Trophoblast cell (in vitro differentiated cells and primary cell): ENCODE results near the gene FBN3.
A peak's percentile ranks its signal among the peaks of the same experiment; 100 is the strongest.

Experiments used
- DNase-seq, 2 donors: peaks; one replicate each; pipeline ENCODE4 v3.0.0-alpha.2; 2016
- H2AFZ ChIP-seq: 2 replicates; pipeline ENCODE4 v1.6.1; 2013; ENCODE audit warnings: low read length, moderate library complexity, mild to moderate bottlenecking; ENCODE audit not compliant: insufficient read depth, poor library complexity
- H2AK5ac ChIP-seq: 2 replicates; pipeline ENCODE4 v1.6.1; 2013; ENCODE audit warnings: mild to moderate bottlenecking, low read length
- H2BK120ac ChIP-seq: 2 replicates; pipeline ENCODE4 v1.6.1; 2013; ENCODE audit warnings: low read length, mild to moderate bottlenecking, moderate library complexity; ENCODE audit not compliant: insufficient read depth, poor library complexity
- H2BK12ac ChIP-seq: 2 replicates; pipeline ENCODE4 v1.6.1; 2013; ENCODE audit warnings: mild to moderate bottlenecking, low read length, moderate library complexity
- H2BK5ac ChIP-seq: 2 replicates; pipeline ENCODE4 v1.6.1; 2013; ENCODE audit warnings: low read length, low read depth, moderate library complexity, mild to moderate bottlenecking; ENCODE audit not compliant: poor library complexity
- H3K14ac ChIP-seq: 2 replicates; pipeline ENCODE4 v1.6.1; 2013; ENCODE audit warnings: mild to moderate bottlenecking, low read length
- H3K18ac ChIP-seq: 2 replicates; pipeline ENCODE4 v1.6.1; 2013; ENCODE audit warnings: mild to moderate bottlenecking, low read length
- H3K23ac ChIP-seq: 2 replicates; pipeline ENCODE4 v1.6.1; 2013; ENCODE audit warnings: low read length
- H3K27ac ChIP-seq: 2 replicates; pipeline ENCODE4 v1.5.1; 2013; ENCODE audit warnings: low read depth, mild to moderate bottlenecking, inconsistent platforms, low read length, moderate library complexity
- H3K27me3 ChIP-seq: 2 replicates; pipeline ENCODE4 v1.6.1; 2013; ENCODE audit warnings: inconsistent platforms, mild to moderate bottlenecking, low read length, moderate library complexity; ENCODE audit not compliant: insufficient read depth
- H3K36me3 ChIP-seq, 2 experiments: 1 replicate in 1 of 2; 2 replicates in 1 of 2; pipeline ENCODE4 v1.6.1; 2013; ENCODE audit warnings: low read length in 2 of 2, mild to moderate bottlenecking in 2 of 2, moderate library complexity in 1 of 2; ENCODE audit not compliant: insufficient read depth in 2 of 2, control insufficient read depth in 1 of 2
- H3K4ac ChIP-seq: 2 replicates; pipeline ENCODE4 v1.6.1; 2013; ENCODE audit warnings: low read depth, mild to moderate bottlenecking, low read length, moderate library complexity
- H3K4me1 ChIP-seq, 2 experiments: 1 replicate in 1 of 2; 2 replicates in 1 of 2; pipeline ENCODE4 v1.6.1; 2013; ENCODE audit warnings: low read length in 2 of 2, mild to moderate bottlenecking in 2 of 2, moderate library complexity in 1 of 2; ENCODE audit not compliant: insufficient read depth in 2 of 2, control insufficient read depth in 1 of 2
- H3K4me2 ChIP-seq: 2 replicates; pipeline ENCODE4 v1.6.1; 2013; ENCODE audit warnings: inconsistent platforms, mild to moderate bottlenecking, low read length, moderate library complexity
- H3K4me3 ChIP-seq: 2 replicates; pipeline ENCODE4 v1.5.1; 2013; ENCODE audit warnings: mild to moderate bottlenecking, low read depth, low read length, inconsistent platforms
- H3K79me1 ChIP-seq: one replicate; pipeline ENCODE4 v1.6.1; 2013; ENCODE audit warnings: low read length
- H3K79me2 ChIP-seq: 2 replicates; pipeline ENCODE4 v1.6.1; 2013; ENCODE audit warnings: low read length, mild to moderate bottlenecking; ENCODE audit not compliant: control insufficient read depth, insufficient read depth, poor library complexity
- H3K9ac ChIP-seq: 2 replicates; pipeline ENCODE4 v1.6.1; 2013; ENCODE audit warnings: mild to moderate bottlenecking, low read length
- H3K9me3 ChIP-seq: 2 replicates; pipeline ENCODE4 v1.6.1; 2013; ENCODE audit warnings: low read depth, mild to moderate bottlenecking, control low read depth, inconsistent platforms, low read length; ENCODE audit not compliant: insufficient read depth
- H4K12ac ChIP-seq: 2 replicates; pipeline ENCODE4 v1.6.1; 2013; ENCODE audit warnings: low read depth, mild to moderate bottlenecking, low read length, moderate library complexity
- H4K8ac ChIP-seq: 2 replicates; pipeline ENCODE4 v1.6.1; 2013; ENCODE audit warnings: low read depth, mild to moderate bottlenecking, low read length, moderate library complexity
- H4K91ac ChIP-seq: one replicate; pipeline ENCODE4 v1.6.1; 2013; ENCODE audit warnings: low read depth, mild to moderate bottlenecking, low read length, moderate library complexity
- WGBS: extraction: QIAGEN DNeasy Blood & Tissue Kit; methylation state at CpG from one replicate; pipeline ENCODE4 v1.1.7; 2013; ENCODE audit warnings: missing lambda C conversion rate; ENCODE audit not compliant: insufficient read length, insufficient coverage; ENCODE audit errors: extremely low coverage; 5-methylcytosine and 5-hydroxymethylcytosine counted together

The FBN3 gene

DNA sequence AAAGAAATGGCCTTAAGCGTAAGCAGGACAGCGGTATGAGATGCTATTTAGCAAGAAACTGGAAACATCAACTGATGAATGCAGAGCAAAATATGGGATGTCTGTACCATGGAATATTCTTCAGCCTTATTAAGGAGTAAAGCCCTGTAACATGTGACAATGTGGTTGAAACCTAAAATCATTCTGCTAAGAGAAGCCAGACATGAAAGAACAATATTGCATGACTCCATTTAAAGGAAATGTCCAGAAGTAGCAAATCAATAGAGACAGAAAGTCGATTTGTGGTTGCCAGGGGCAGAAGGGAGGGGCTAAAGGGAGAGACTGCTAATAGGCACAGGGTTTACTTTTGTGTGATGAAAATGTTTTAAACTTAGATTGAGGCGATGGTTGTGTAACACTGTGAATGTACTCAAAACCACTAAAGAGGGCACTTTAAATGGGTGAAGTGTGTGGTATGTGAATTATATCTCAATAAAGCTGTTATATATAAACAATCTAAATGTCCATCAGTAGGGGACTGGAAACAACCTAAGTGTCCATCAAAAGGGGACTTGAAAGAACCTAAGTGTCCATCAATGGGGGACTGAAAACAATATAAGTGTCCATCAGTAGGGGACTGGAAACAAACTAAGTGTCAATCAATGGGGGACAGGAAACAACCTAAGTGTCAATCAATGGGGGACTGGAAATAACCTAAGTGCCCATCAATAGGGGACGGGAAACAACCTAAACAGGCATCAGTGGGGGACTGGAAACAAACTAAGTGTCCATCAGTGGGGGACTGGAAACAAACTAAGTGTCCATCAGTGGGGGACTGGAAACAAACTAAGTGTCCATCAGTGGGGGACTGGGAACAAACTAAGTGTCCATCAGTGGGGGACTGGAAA lies 51.5 kb downstream of the FBN3 start:
- no peak overlapping the region for H4K12ac ChIP-seq
- no peak overlapping the region for H2AK5ac ChIP-seq
- no peak overlapping the region for H3K9ac ChIP-seq
- no peak overlapping the region for H4K8ac ChIP-seq
- H3K14ac ChIP-seq, result no peak overlapping the region
- H2BK5ac ChIP-seq, result no peak overlapping the region
- no peak overlapping the region for H3K4ac ChIP-seq
- H2BK120ac ChIP-seq, result no peak overlapping the region
- H3K4me2 ChIP-seq, result no peak overlapping the region
- no peak overlapping the region for H2BK12ac ChIP-seq
- H3K27ac ChIP-seq, result no peak overlapping the region
- H3K27me3 ChIP-seq, result no peaks in the 10 kb centered on the region
- H3K79me2 ChIP-seq, result no peaks in the 10 kb centered on the region
- H3K36me3 ChIP-seq, result peaks cover 40 to 41% of the 10 kb centered on the region in 2 experiments
- H3K4me3 ChIP-seq, result no peak overlapping the region
- no peaks in the 10 kb centered on the region for H3K4me1 ChIP-seq
- peaks cover 24% of the 10 kb centered on the region for H3K9me3 ChIP-seq
- no peak overlapping the region for H4K91ac ChIP-seq
- DNase-seq, result no peak
- no peak overlapping the region for H3K18ac ChIP-seq
- no peak overlapping the region for H3K23ac ChIP-seq
- no peak overlapping the region for H2AFZ ChIP-seq
- no peaks in the 10 kb centered on the region for H3K79me1 ChIP-seq
- WGBS, result no CpG with 5 or more reads among the region's 5 CpGs

DNA sequence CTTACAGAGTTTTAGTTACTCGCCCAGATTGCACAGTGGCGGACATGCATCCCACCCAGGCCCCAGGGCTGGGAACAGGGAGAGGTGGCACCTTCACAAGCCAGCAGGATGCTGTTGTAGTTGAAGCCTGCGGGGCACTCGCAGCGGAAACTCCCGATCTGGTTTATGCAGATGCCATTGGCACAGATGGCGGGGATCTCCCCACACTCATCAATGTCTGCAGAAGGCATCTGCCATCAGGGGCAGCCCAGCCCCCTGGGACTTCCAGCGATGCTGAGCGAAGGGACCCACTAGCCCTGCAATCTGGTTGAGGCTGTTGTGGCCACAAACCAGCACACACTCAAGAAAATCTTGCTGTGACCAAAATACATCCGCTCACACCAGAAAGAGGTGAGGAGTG lies 52.2 kb downstream of the FBN3 start:
- Histone ChIP-seq H3K36me3 (peaks cover 40% of the 10 kb centered on the region in 2 experiments), H4K91ac (no peak overlapping the region), H4K8ac (no peak overlapping the region), H3K79me2 (no peaks in the 10 kb centered on the region), H3K23ac (no peak overlapping the region), H2AFZ (no peak overlapping the region), H3K27me3 (no peaks in the 10 kb centered on the region), H3K4me3 (no peak overlapping the region), H4K12ac (no peak overlapping the region), H3K4ac (no peak overlapping the region), H3K18ac (no peak overlapping the region), H3K14ac (no peak overlapping the region), H3K9ac (no peak overlapping the region), H3K4me2 (no peak overlapping the region), H2BK12ac (no peak overlapping the region), H3K9me3 (peaks cover 24% of the 10 kb centered on the region), H2AK5ac (no peak overlapping the region), H2BK5ac (no peak overlapping the region), H2BK120ac (no peak overlapping the region), H3K79me1 (no peaks in the 10 kb centered on the region), H3K27ac (no peak overlapping the region), H3K4me1 (no peaks in the 10 kb centered on the region)
- DNase-seq, result no peak
- no CpG with 5 or more reads among the region's 10 CpGs for WGBS

- Histone ChIP-seq H2AFZ (no peak overlapping the region), H2BK12ac (no peak overlapping the region), H3K36me3 (peaks cover 39% of the 10 kb centered on the region in 2 experiments), H2AK5ac (no peak overlapping the region), H3K27ac (no peak overlapping the region), H3K4me2 (no peak overlapping the region), H4K91ac (no peak overlapping the region), H2BK5ac (no peak overlapping the region), H3K79me2 (no peaks in the 10 kb centered on the region), H3K23ac (no peak overlapping the region), H4K12ac (no peak overlapping the region), H3K4me1 (no peaks in the 10 kb centered on the region), H3K79me1 (no peaks in the 10 kb centered on the region), H2BK120ac (no peak overlapping the region), H3K27me3 (no peaks in the 10 kb centered on the region), H3K9me3 (peaks cover 26% of the 10 kb centered on the region), H4K8ac (no peak overlapping the region), H3K4me3 (no peak overlapping the region), H3K18ac (no peak overlapping the region), H3K4ac (no peak overlapping the region), H3K14ac (no peak overlapping the region), H3K9ac (no peak overlapping the region)
- WGBS, result no CpG with 5 or more reads among the region's 3 CpGs
- peak in 1 of 2 donors; percentile 40 for DNase-seq
These were observed 53.3 kb downstream of the FBN3 start for GRCh38 chr19:8096071-8096470.

DNA sequence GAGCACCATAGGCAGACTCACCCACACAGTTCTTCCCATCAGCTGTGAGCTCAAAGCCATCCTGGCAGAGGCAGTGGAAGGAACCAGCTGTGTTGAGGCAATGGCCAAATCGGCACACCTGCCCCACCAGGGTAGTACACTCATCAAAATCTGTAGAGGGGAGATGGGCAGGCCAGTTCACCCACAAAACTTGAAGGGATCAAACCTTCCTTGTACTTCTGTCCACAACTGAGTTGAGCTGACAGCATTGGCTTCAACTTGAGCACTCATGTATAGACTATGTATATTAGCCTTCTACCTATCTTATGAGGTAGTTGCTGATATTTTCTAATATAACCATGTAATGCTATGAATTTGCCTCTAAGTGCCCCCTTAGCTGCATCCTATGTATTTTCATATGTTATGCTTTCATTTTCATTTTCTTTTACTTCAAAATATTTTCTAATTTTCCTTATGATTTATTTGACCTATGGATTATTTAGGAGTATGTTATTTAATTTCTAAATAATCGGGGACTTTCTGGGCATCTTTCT lies 54.0 kb downstream of the FBN3 start:
- no peaks in the 10 kb centered on the region for H3K27me3 ChIP-seq
- H4K12ac ChIP-seq, result no peak overlapping the region
- H3K9ac ChIP-seq, result no peak overlapping the region
- no peaks in the 10 kb centered on the region for H3K79me1 ChIP-seq
- no CpG with 5 or more reads among the region's 2 CpGs for WGBS
- H3K4me3 ChIP-seq, result no peak overlapping the region
- H2BK12ac ChIP-seq, result no peak overlapping the region
- H3K9me3 ChIP-seq, result peaks cover 28% of the 10 kb centered on the region
- H3K27ac ChIP-seq, result no peak overlapping the region
- no peak overlapping the region for H2AK5ac ChIP-seq
- H2BK5ac ChIP-seq, result no peak overlapping the region
- no peak overlapping the region for H2AFZ ChIP-seq
- H3K18ac ChIP-seq, result no peak overlapping the region
- no peak overlapping the region for H3K14ac ChIP-seq
- H3K4ac ChIP-seq, result no peak overlapping the region
- no peak overlapping the region for H3K23ac ChIP-seq
- H4K8ac ChIP-seq, result no peak overlapping the region
- peaks cover 38% of the 10 kb centered on the region in 2 experiments for H3K36me3 ChIP-seq
- no peak overlapping the region for H4K91ac ChIP-seq
- no peaks in the 10 kb centered on the region for H3K79me2 ChIP-seq
- DNase-seq, result no peak
- no peak overlapping the region for H3K4me2 ChIP-seq
- H3K4me1 ChIP-seq, result no peaks in the 10 kb centered on the region
- no peak overlapping the region for H2BK120ac ChIP-seq
